IPS-15b (cell line): ENCODE results near the gene UBE2D1.
A peak's percentile ranks its signal among the peaks of the same experiment; 100 is the strongest.

Experiments used
- H3K27me3 ChIP-seq: one replicate; pipeline ENCODE4 v1.6.1; 2013; ENCODE audit warnings: low read length; ENCODE audit not compliant: control insufficient read depth, insufficient read depth
- H3K36me3 ChIP-seq: one replicate; pipeline ENCODE4 v1.6.1; 2013; ENCODE audit warnings: low read length; ENCODE audit not compliant: control insufficient read depth, insufficient read depth
- H3K4me1 ChIP-seq: one replicate; pipeline ENCODE4 v1.6.1; 2013; ENCODE audit warnings: mild to moderate bottlenecking, low read length; ENCODE audit not compliant: control insufficient read depth, insufficient read depth
- H3K4me3 ChIP-seq: one replicate; pipeline ENCODE4 v1.5.1; 2013; ENCODE audit warnings: low read depth, low read length
- H3K9ac ChIP-seq: one replicate; pipeline ENCODE4 v1.6.1; 2013; ENCODE audit warnings: low read depth, mild to moderate bottlenecking, low read length
- H3K9me3 ChIP-seq: one replicate; pipeline ENCODE4 v1.6.1; 2013; ENCODE audit warnings: mild to moderate bottlenecking, low read length; ENCODE audit not compliant: control insufficient read depth, insufficient read depth

The UBE2D1 gene

DNA sequence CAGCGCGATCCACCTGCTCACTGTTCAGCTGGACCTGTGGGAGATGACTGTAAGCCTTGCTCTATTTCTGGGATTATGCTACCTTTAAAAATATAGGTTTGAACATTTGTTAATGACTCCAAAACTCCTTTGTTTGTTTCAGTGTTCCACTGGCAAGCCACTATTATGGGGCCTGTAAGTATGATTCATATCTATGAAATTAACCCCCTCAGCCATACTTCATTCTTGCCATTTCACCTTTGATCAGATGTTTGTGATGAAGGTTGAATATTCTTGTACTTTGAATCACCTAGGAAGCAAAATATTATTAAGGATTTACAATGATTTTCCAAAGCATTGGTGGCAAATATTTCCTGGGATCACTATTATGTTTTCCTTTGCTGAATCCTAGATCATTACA lies 26.5 kb downstream of the UBE2D1 start:
- Histone ChIP-seq H3K9me3 (no peaks in the 10 kb centered on the region), H3K27me3 (no peaks in the 10 kb centered on the region), H3K4me3 (no peak overlapping the region), H3K36me3 (no peaks in the 10 kb centered on the region), H3K4me1 (no peaks in the 10 kb centered on the region), H3K9ac (no peak overlapping the region)

DNA sequence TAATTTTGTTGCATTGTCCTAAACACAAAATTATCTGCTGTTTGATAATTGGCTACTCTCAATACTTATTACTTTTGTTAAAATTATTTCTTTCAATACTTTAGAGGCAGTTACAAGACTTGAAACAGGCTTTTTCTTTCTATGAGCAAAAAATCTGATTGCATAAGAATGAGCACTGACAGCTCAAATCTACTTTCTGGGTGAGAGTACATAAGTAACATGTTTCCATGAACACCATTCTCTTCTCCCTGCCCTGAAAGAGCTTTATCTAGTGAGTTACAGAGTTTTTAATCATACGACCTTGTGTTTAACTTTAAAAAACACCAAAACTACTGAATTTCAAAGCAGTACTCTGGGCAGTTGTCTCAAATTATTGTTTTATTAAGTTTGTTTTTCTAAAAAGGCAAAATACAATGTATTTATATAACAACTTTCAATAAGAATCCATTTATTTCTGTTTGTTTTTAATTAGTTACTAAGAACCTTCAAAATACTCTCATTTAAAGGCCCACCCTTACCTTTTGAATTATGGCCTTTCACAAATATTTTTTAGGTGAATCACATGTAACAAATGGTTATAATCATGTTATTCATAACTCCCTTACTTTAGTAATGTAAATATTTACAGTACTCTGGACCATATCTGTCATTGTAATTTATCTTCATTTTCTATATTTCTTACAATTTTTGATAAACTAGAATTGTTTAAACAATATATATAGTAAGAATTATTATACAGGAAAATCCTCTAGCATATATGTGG lies 27.4 kb downstream of the UBE2D1 start:
- no peak overlapping the region for H3K4me3 ChIP-seq
- no peaks in the 10 kb centered on the region for H3K27me3 ChIP-seq
- H3K9me3 ChIP-seq = no peaks in the 10 kb centered on the region
- H3K36me3 ChIP-seq = no peaks in the 10 kb centered on the region
- H3K9ac ChIP-seq = no peak overlapping the region
- no peaks in the 10 kb centered on the region for H3K4me1 ChIP-seq

DNA sequence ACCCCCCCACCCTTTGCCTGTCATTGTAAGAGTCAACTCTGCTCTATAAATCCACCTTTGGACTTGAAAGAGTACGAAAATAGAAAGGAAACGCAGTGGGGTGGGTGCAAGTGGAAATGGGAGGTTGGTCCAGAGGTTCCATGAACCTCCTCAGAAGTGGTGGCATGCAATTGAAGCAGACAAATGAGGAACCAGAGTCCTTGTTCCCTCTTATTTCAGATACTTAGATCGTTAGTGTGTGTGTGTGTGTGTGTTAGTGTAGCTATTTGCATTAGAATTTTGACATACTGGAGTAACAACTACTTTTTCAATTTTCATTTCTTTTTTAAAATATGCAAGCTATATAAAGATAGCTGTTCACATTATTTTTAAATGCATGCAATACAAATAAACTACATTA lies 32.3 kb downstream of the UBE2D1 start:
- no peaks in the 10 kb centered on the region for H3K27me3 ChIP-seq
- H3K9me3 ChIP-seq = no peaks in the 10 kb centered on the region
- no peaks in the 10 kb centered on the region for H3K4me1 ChIP-seq
- no peak overlapping the region for H3K4me3 ChIP-seq
- no peaks in the 10 kb centered on the region for H3K36me3 ChIP-seq
- H3K9ac ChIP-seq = no peak overlapping the region

DNA sequence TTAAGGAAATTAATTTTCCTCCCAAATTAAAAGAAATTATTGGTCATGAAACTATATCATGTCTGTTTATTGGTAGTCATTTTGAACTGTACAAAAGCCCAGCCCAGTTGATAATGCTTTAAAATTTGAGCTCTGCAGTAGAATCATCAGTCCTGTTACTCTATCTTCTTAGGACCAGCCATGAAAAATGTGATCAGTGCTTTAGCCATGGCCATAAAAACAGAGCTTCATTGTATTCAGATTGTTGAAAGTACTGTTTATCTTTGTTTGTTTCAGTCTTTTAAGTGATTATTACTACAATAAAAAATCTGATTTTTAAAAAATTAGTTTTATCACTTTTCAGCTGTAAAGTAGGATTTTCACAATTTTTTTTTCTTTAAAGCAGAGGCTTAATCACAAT lies 36.7 kb downstream of the UBE2D1 start:
- Histone ChIP-seq H3K36me3 (no peaks in the 10 kb centered on the region), H3K9ac (no peak overlapping the region), H3K27me3 (no peaks in the 10 kb centered on the region), H3K4me1 (no peaks in the 10 kb centered on the region), H3K4me3 (no peak overlapping the region), H3K9me3 (no peaks in the 10 kb centered on the region)

DNA sequence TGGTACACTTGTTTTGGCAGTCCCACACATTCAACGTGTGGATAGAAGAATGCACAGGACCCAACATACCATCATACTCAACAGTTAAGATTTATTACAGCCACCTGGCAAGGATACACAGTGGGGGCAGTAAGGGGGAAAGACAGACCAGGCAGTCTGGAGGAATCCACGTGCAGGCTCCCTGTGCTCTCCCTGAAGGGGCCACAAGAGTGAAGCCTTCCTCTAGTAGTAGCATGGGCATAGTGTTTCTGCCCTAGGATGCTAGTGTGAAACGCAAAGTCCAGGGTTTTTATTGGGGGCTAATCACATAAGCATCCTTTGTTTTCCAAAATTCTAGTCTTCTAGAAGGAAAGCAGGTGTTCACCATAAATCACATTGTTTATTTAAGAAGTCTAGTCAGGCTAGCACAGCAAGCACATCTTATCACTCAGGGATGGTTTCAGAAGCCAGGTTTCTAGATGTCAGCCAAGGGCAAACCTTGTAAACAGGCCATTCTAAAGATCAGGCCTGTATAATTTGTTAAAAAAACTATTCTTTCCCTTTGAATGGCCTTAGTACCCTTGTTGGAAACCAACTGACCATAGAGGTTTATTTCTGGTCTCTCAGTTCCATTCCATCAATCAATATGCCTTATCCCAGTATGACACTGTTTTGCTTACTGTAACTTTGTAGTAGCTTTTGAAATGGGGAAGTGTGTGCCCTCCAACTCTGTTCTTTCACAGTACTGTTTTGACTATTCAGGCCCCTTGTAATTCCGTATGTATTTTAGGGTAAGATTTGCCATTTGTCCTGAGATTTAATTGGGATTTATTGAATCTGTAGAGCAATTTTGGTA lies 38.0 kb downstream of the UBE2D1 start:
- no peak overlapping the region for H3K4me3 ChIP-seq
- H3K27me3 ChIP-seq = no peaks in the 10 kb centered on the region
- no peak overlapping the region for H3K9ac ChIP-seq
- H3K4me1 ChIP-seq = no peaks in the 10 kb centered on the region
- no peaks in the 10 kb centered on the region for H3K9me3 ChIP-seq
- no peaks in the 10 kb centered on the region for H3K36me3 ChIP-seq

DNA sequence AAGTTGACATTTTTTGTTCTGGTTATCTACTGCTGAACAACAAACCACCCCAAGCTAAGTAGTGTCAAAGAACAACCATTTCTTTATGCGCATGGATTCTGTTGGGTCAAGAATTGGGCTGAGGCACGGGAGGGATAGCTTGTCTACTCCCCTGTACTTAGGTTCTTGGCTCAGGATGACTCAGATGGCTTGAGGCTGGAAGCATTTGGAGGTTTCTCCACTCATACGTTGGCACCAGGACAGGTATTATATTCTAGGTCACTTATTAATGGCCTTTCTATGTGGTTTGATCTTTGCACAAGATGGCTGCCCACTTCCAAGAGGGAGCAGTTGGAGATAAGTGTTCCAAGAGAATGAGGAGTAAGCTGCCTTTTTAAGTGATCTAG lies 38.6 kb downstream of the UBE2D1 start:
- no peaks in the 10 kb centered on the region for H3K9me3 ChIP-seq
- H3K9ac ChIP-seq = no peak overlapping the region
- no peaks in the 10 kb centered on the region for H3K27me3 ChIP-seq
- H3K36me3 ChIP-seq = no peaks in the 10 kb centered on the region
- no peaks in the 10 kb centered on the region for H3K4me1 ChIP-seq
- no peak overlapping the region for H3K4me3 ChIP-seq

DNA sequence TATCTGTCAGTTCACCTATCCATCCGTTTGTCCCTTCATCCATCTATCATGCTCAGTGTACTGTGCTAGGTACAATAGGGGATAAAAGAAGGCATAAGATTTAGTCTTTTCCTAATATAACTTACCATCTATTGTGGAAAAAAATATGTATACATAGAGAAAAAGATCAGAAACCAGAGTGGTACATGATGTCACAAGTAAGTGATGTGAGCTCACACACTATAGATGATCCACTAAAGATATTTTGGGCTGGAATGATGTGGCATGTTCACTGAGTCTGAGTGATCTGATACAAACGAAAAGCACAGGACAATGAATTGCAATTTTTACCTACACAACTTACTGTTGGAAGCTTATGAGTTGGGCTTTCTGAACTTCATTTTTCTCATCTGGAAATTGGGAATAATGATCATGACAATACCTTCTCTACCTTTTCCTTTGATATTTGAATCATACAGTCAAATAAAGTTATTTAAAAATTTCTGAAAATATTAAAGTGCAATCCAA lies 47.7 kb downstream of the UBE2D1 start:
- H3K4me3 ChIP-seq = no peak overlapping the region
- H3K9ac ChIP-seq = no peak overlapping the region
- no peaks in the 10 kb centered on the region for H3K27me3 ChIP-seq
- H3K4me1 ChIP-seq = no peaks in the 10 kb centered on the region
- H3K36me3 ChIP-seq = no peaks in the 10 kb centered on the region
- H3K9me3 ChIP-seq = no peaks in the 10 kb centered on the region

DNA sequence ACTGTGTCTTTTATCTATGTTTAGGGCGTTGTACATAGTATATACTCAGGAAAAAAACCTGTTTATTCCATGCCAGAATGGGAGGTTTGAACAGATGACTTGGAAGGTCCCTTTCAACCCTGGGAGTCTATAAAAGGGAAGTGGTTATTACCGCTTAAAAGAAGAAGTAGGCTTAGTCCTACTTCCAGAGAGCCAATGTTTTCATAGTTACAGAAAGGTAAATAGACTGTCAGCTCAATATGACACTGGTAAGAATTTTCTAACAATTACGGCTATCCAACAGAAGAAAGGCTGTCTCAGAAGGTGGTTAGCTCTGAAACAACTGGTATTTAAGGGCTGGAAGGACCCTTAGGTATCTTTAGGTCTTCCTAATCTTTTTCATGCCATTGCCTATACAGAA lies 49.3 kb downstream of the UBE2D1 start:
- H3K4me1 ChIP-seq = no peaks in the 10 kb centered on the region
- no peaks in the 10 kb centered on the region for H3K9me3 ChIP-seq
- H3K9ac ChIP-seq = no peak overlapping the region
- H3K4me3 ChIP-seq = peak overlapping the region; percentile 99
- no peaks in the 10 kb centered on the region for H3K27me3 ChIP-seq
- H3K36me3 ChIP-seq = no peaks in the 10 kb centered on the region

DNA sequence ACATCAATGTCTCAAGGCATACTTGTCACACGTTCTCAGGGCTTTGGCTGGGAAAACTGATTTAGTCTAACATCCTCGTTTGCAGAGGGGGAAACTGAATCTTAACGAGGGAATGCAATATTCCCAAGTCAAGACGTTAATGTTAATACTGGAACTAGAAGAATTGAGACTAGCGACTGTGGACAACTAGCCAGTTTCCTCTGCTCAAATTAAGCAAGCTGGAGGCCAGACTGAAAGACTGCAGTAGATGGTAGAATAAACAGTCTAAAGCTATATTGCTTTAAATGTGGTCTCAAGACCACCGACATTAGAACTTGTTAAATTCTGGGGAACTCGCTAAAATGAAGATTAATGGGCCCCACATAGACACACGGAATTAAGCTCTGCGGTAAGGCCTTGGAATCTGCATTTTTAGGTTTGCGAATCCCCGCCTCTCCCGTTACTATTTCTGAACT lies 49.8 kb downstream of the UBE2D1 start:
- Histone ChIP-seq H3K4me3 (peak overlapping the region; percentile 99), H3K9me3 (no peaks in the 10 kb centered on the region), H3K4me1 (no peaks in the 10 kb centered on the region), H3K27me3 (no peaks in the 10 kb centered on the region), H3K9ac (peak overlapping the region; percentile 56), H3K36me3 (no peaks in the 10 kb centered on the region)

DNA sequence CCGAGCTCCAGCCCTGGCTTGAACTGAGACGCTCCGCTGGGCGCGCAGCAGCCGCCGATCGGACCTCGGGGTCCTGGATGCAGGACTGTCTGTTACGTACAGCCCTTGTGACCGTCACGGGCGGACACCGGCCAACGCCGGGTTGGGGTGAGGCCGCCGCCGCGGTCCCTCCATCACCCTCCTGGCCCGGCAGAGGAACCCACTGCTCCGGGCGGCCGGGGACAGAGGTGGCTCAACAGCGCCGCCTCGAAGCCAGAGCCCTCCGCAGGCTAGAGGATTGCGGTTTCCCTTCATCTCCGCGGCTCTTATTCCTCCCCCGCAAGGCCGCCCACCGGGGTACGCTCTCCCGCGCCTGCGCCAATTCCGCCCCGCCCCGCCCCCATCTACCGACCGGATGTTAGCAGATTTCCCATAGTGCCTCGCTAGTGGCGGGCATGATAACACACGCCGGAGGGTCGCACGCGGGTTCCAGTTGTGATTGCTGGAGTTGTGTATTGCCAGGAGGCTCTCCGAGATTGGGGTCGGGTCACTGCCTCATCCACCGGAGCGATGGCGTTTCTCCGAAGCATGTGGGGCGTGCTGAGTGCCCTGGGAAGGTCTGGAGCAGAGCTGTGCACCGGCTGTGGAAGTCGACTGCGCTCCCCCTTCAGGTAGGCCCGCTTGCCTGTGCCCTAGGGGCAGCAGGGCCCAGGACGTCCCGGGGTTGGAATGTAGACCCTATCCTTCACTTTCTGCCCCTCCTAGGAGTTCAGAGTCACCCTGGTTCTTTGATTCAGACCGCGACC lies 50.4 kb downstream of the UBE2D1 start, which contains the start of gene TFAM:
TFAM (plus strand) TSS at position 412 of the 785 bp plus-strand sequence; CDS start at position 550, 138 bp downstream.
- Histone ChIP-seq H3K4me3 (peak within 1 kb of the TSS; percentile 99), H3K4me1 (no peaks in the 10 kb centered on the region), H3K9me3 (no peaks in the 10 kb centered on the region), H3K27me3 (no peaks in the 10 kb centered on the region), H3K9ac (peak within 1 kb of the TSS; percentile 93), H3K36me3 (no peaks in the 10 kb centered on the region)

DNA sequence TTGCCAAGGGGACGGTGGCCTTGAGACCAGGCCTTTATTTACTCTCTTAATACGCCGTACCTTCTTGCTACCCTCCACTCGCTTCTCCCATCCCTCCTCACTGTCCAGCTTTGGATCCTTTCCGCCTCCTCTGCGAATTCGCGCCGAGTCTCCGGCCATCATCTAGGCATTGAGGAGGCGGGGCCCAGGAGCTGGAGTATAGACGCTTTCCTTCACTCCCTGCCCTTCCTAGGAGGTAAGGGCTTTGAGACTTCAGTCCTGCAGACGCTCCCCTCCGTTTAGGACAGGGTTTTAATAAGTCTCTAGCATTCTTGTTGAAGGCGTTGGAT lies 50.9 kb downstream of the UBE2D1 start:
- H3K4me1 ChIP-seq = no peaks in the 10 kb centered on the region

More for the DNA sequence above, 50.9 kb downstream of the UBE2D1 start:
- peak overlapping the region; percentile 99 for H3K4me3 ChIP-seq
- no peaks in the 10 kb centered on the region for H3K27me3 ChIP-seq
- no peaks in the 10 kb centered on the region for H3K9me3 ChIP-seq
- H3K9ac ChIP-seq = peak overlapping the region; percentile 93
- H3K36me3 ChIP-seq = no peaks in the 10 kb centered on the region
